Endothelial cell of coronary artery (primary cell): ENCODE data around the gene CYP2E1. TPM values are rescaled to one million over a fixed set of nuclear protein-coding genes. Genes with fewer than 3 reads are reported as not detected.

Source experiments
- total RNA-seq: library from RNA; depleted of rRNA; stranded (reverse); fragments of >200 nt; gene quantifications from 2 replicates; pipeline ENCODE4 v1.2.3, GENCODE V29; 2014

CYP2E1 gene
- 0.47 TPM in 1 of 2 replicates, not detected in the other for total RNA-seq

GRCh38 chr10:133526957-133527588, at the start of gene CYP2E1:
Gene CYP2E1, plus strand, starts transcription at chr10:133527363. Its CDS starts 33 bp downstream, at chr10:133527396.

DNA sequence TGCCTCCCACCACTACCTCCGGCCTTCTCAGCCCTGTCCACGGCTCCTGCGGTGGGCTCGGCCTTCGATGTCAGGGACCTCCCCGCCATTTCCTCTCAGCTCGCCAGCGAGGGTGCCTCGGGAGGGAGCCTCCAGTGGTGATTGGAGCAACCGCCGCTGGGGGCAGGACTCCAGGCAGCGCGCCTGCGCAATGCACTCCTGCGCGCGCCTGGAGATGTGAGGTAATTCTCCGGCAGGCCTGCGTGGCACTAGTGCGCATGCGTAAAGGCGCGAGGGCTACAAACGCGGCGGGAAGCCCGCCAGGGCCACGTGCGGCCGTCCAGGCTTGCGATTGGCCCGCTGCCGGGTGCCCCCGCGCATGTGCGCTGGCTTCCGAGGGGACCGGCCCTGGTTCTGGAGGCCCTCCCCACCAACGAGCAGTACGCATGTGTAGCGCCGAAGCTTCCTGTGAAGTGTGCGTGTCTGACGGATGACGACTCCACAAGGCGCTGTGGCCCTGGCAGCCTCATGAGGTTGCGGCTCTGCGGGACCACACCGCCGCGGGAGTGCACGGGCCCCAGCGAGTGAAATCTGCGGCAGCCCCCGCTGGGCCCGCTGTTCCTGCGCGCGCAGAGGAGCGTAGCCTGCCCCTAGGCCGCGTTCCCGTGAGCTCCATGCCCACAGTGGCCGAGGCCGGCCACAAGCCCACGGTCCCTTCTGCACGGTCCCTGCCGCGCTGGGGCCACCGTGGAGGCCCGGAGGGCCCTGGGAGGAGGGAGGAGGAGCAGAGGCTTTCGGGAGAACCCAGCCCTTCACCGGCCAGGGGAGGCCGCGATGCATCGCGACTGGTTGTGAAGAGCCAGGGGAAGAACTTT, 38.5 kb downstream of the CYP2E1 start, which contains the start of gene SYCE1:
Gene SYCE1 (minus strand): TSS at position 143 of the 854 bp plus-strand sequence. CDS start 54 bp downstream, at position 89.

Other genes starting within 250 kb of the CYP2E1 start
- gene TUBGCP2, start 218.5 kb upstream of the CYP2E1 start, total RNA-seq: 50.6 and 51.5 TPM in 2 replicates
- gene ZNF511, start 218.4 kb upstream of the CYP2E1 start, total RNA-seq: 23.0 and 24.7 TPM in 2 replicates
- gene CALY, start 190.5 kb upstream of the CYP2E1 start, total RNA-seq: not detected in 2 replicates
- not detected in 2 replicates for gene PRAP1, start 180.0 kb upstream of the CYP2E1 start, total RNA-seq
- gene FUOM, start 169.3 kb upstream of the CYP2E1 start, total RNA-seq: 17.0 and 29.5 TPM in 2 replicates
- gene ECHS1, start 154.0 kb upstream of the CYP2E1 start, total RNA-seq: 52.2 and 71.7 TPM in 2 replicates
- gene PAOX, start 148.1 kb upstream of the CYP2E1 start, total RNA-seq: 6.7 and 7.0 TPM in 2 replicates
- gene MTG1, start 133.2 kb upstream of the CYP2E1 start, total RNA-seq: 40.2 and 40.4 TPM in 2 replicates
- under 0.01 TPM in 2 replicates for gene SPRN, start 102.7 kb upstream of the CYP2E1 start, total RNA-seq
- 0.54 and 1.3 TPM in 2 replicates for gene SCART1, start 73.4 kb upstream of the CYP2E1 start, total RNA-seq
- gene SYCE1, start 38.2 kb downstream of the CYP2E1 start, total RNA-seq: 0.09 TPM in 1 of 2 replicates, not detected in the other
- not detected in 2 replicates for gene FRG2B, start 99.4 kb downstream of the CYP2E1 start, total RNA-seq